T-cell (primary cell): Measurements from ENCODE around the gene CYSRT1. TPM values are rescaled to one million over a fixed set of nuclear protein-coding genes. Genes with fewer than 3 reads are reported as not detected.

ENCODE experiments used
- ATAC-seq, 4 experiments: fragments of 200-7000 bp in 3 of 4; fragments of 150-1000 bp in 1 of 4; cut with Tn5 transposase; replicated peaks in 1 of 4; 1 replicate in 3 of 4; 2 replicates in 1 of 4; pipeline ENCODE4 v1.10.0; 2021; ENCODE audit warnings: moderate library complexity in 3 of 4, mild to moderate bottlenecking in 2 of 4, moderate number of reproducible peaks in 1 of 4
- CTCF ChIA-PET, 2 donors: fragments of 300-600 bp; sonication (Branson Sonifier 250); formaldehyde crosslinking; loops; one replicate each; lab custom pipeline; 2022; ENCODE audit warnings: antibody characterized with exemption in 2 of 2; lab: Charles Lee
- POLR2A ChIA-PET, 2 donors: fragments of 300-600 bp; sonication (Branson Sonifier 250); formaldehyde crosslinking; loops; one replicate each; lab custom pipeline; 2022; ENCODE audit warnings: antibody characterized with exemption in 2 of 2; lab: Charles Lee
- DNase-seq, 35 experiments: peaks; one replicate each; pipeline versions ENCODE4 v3.0.0 to v3.0.0-alpha.2; 2013 to 2023
- H3K27ac ChIP-seq: one replicate; pipeline ENCODE4 v1.5.1; 2013; ENCODE audit warnings: low read length
- H3K27me3 ChIP-seq, 2 experiments: replicated peaks in 1 of 2; 1 replicate in 1 of 2; 2 replicates in 1 of 2; pipeline versions ENCODE4 v1.6.1 to v1.7.0; 2013; ENCODE audit warnings: low read length in 1 of 2, mixed read lengths in 1 of 2; ENCODE audit not compliant: control insufficient read depth in 2 of 2, insufficient read depth in 2 of 2; ENCODE audit errors: extremely low read depth in 1 of 2
- H3K36me3 ChIP-seq, 2 donors: 1 replicate in 1 of 2; 2 replicates in 1 of 2; pipeline versions ENCODE4 v1.6.1 to v1.7.0; 2013; ENCODE audit warnings: low read length in 1 of 2; ENCODE audit not compliant: control insufficient read depth in 2 of 2, insufficient read depth in 1 of 2; ENCODE audit errors: extremely low read depth in 1 of 2
- H3K4me1 ChIP-seq, 2 experiments: 1 replicate in 1 of 2; 2 replicates in 1 of 2; pipeline versions ENCODE4 v1.6.1 to v1.7.0; 2013; ENCODE audit warnings: low read length in 2 of 2, mixed read lengths in 1 of 2; ENCODE audit not compliant: insufficient read depth in 2 of 2, control insufficient read depth in 1 of 2; ENCODE audit errors: extremely low read depth in 1 of 2
- H3K4me3 ChIP-seq, 2 donors: 1 replicate in 1 of 2; 2 replicates in 1 of 2; pipeline versions ENCODE4 v1.5.1 to v1.7.0; 2013; ENCODE audit warnings: mild to moderate bottlenecking in 2 of 2, low read length in 1 of 2, moderate library complexity in 1 of 2; ENCODE audit not compliant: control insufficient read depth in 1 of 2; ENCODE audit errors: extremely low read depth in 1 of 2
- H3K9me3 ChIP-seq: 2 replicates; pipeline ENCODE4 v1.7.0; 2013
- H3K27ac Mint-ChIP-seq, 2 donors: one replicate each; pipeline ENCODE4 v1.8.0; 2020 to 2021; ENCODE audit warnings: mild to moderate bottlenecking in 2 of 2, mixed read lengths in 2 of 2
- H3K27me3 Mint-ChIP-seq, 2 donors: one replicate each; pipeline ENCODE4 v1.8.0; 2021 to 2022; ENCODE audit warnings: mixed read lengths in 2 of 2
- H3K36me3 Mint-ChIP-seq: one replicate; pipeline ENCODE4 v1.8.0; 2021; ENCODE audit warnings: mixed read lengths
- H3K4me1 Mint-ChIP-seq, 3 donors: one replicate each; pipeline ENCODE4 v1.8.0; 2020 to 2022; ENCODE audit warnings: mixed read lengths in 3 of 3, mild to moderate bottlenecking in 1 of 3
- H3K4me3 Mint-ChIP-seq, 3 donors: one replicate each; pipeline ENCODE4 v1.8.0; 2020 to 2022; ENCODE audit warnings: mild to moderate bottlenecking in 3 of 3, mixed read lengths in 3 of 3, moderate library complexity in 3 of 3
- H3K9me3 Mint-ChIP-seq, 3 donors: one replicate each; pipeline ENCODE4 v1.8.0; 2020 to 2022; ENCODE audit warnings: mixed read lengths in 3 of 3
- WGBS: methylation state at CpG from one replicate; pipeline ENCODE4 v1.1.5; 2013; ENCODE audit warnings: missing lambda C conversion rate; ENCODE audit not compliant: insufficient coverage; 5-methylcytosine and 5-hydroxymethylcytosine counted together
- total RNA-seq, 35 experiments: library from RNA in 6 of 35; stranded (reverse) in 6 of 35; fragments of 120-200 nt in 1 of 35; gene quantifications; one replicate each; pipeline versions ENCODE4 v1.2.1 to v1.2.4 and lab custom pipeline; 2013 to 2026

The CYSRT1 gene, protein sequence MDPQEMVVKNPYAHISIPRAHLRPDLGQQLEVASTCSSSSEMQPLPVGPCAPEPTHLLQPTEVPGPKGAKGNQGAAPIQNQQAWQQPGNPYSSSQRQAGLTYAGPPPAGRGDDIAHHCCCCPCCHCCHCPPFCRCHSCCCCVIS
- under 1 TPM in 4 of 5 donors, not detected in 1; 0.32 to 0.58 (median 0.45) TPM for total RNA-seq
- 0.26 TPM for total RNA-seq (2013)
- 0 to 0.37 (median 0.14) reads per million in 29 experiments for total RNA-seq (lab: John Stamatoyannopoulos, UW)

DNA sequence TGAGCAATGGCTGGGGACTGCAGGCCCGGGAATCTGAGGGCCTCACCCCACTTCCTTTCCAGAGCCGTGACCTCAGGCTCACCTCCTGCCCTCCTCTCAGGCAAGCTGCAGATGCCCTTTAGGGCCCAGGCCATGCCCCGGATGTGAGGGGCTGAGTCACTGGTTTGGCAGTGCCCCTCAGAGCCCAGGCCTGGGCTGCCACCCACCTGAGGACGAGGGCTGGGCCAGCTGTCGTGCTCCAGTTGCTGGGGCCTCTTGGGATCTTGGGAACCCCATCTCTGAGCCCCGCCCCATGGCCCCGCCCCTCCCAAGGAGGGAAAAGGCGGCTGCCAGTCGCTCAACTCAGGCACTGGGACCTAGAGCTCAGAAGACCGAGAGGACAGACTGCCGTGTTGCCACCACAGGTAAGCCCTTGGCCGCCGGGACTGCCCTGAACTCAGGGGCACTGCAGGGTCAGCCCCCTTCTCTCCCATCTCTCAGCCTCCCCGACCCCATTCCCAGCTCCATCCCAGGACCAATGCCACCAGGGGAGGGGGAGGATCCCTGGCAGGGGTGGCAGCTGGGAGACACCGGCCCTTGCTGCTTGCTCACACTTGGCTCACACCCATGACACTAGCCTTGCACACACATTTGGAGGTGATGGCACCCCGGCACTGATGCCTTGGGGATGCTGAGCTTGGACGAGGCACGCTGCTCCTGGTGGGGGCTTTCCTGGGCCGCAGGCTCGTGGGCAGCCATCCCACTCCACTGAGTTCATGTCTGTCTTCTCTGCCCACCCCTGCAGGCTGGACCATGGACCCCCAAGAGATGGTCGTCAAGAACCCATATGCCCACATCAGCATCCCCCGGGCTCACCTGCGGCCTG lies at the start of gene CYSRT1:
CYSRT1 (plus strand) TSS at position 345 of the 865 bp plus-strand sequence; CDS start at position 793, 448 bp downstream.
- CTCF ChIA-PET: interaction anchor here in 1 of 2 donors (1.1 kb wide), 1 partner anchor 129 kb away, joined by 4 read pairs; no protein-coding TSS in a partner anchor

DNA sequence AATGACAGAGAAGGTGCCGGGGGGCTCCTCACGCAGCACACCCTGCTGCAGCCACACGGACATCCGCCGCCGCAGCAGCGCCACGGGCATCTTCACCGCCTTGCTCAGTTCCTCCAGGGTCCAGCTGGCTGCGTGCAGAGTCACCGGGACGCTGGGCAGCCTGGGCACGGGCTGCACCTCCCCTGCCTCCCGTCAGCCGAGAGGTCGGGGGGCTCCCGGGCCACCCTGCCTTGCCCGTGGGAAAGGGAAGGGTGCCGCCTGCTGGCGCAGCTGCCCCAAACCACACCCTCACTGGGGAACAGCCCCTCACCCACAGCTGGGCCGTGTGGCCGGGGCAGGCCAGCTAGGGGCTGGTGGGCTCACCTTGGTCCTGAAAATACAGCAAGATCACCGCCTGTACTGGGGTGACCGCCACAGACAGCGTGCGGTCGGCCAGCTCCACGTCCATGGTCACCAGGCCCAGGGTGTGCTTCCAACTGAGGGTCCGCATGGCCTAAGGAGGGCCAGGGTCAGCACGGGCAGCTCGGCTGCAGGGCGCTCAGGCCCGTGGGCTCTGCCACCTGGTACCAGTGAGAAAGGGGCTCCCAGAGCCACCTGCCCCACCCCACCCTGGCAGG lies 49.5 kb upstream of the CYSRT1 start:
- Histone ChIP-seq H3K4me1 (peaks cover 0 to 18% of the 10 kb centered on the region in 2 experiments), H3K36me3 (peaks cover 16 to 23% of the 10 kb centered on the region in 2 donors), H3K9me3 (no peaks in the 10 kb centered on the region), H3K27ac (no peak overlapping the region), H3K4me3 (no peak overlapping the region), H3K27me3 (peaks cover 0 to 40% of the 10 kb centered on the region in 2 experiments)
- peak overlapping the region in 1 of 3 donors; percentile 40 for H3K4me3 Mint-ChIP-seq
- H3K36me3 Mint-ChIP-seq: no peaks in the 10 kb centered on the region
- H3K27me3 Mint-ChIP-seq: peaks cover 1 to 8% of the 10 kb centered on the region in 2 donors
- H3K9me3 Mint-ChIP-seq: no peaks in the 10 kb centered on the region
- no peak overlapping the region for H3K27ac Mint-ChIP-seq
- ChIA-PET POLR2A (interaction anchor here in 1 of 2 donors (0.5 kb wide), 1 partner anchor 56 kb away, joined by 3 read pairs; no protein-coding TSS in a partner anchor), CTCF (no interaction called here)
- DNase-seq: no peak
- H3K4me1 Mint-ChIP-seq: peaks cover 0 to 2% (median 0%) of the 10 kb centered on the region in 3 donors
- whole genome bisulfite sequencing: 59% methylated on average over 21 of the region's 33 CpGs
- ATAC-seq: peak in 2 of 4 experiments; percentile 18 to 24

More for the DNA sequence above, at the start of gene CYSRT1:
- 71% methylated on average over 14 of the region's 23 CpGs for WGBS
- POLR2A ChIA-PET: interaction anchor here in 1 of 2 donors (1.2 kb wide), 1 partner anchor 16 kb away, joined by 4 read pairs; the partner anchor contains the start of gene TUBB4B
- Histone ChIP-seq H3K27me3 (peaks cover 0 to 42% of the 10 kb centered on the region in 2 experiments), H3K4me3 (peak within 1 kb of the TSS; percentile 71 to 79), H3K27ac (peak within 1 kb of the TSS; percentile 83), H3K36me3 (no peaks in the 10 kb centered on the region), H3K4me1 (peaks cover 2 to 37% of the 10 kb centered on the region in 2 experiments), H3K9me3 (no peaks in the 10 kb centered on the region)
- Mint-ChIP-seq H3K4me1 (peaks cover 6 to 8% (median 7%) of the 10 kb centered on the region in 3 donors), H3K4me3 (peak within 1 kb of the TSS; percentile 71 to 80 (median 79)), H3K27ac (peak within 1 kb of the TSS; percentile 67 to 80), H3K36me3 (no peaks in the 10 kb centered on the region), H3K27me3 (peaks cover 4 to 6% of the 10 kb centered on the region in 2 donors), H3K9me3 (no peaks in the 10 kb centered on the region)
- no peak for ATAC-seq
- no peak for DNase-seq

DNA sequence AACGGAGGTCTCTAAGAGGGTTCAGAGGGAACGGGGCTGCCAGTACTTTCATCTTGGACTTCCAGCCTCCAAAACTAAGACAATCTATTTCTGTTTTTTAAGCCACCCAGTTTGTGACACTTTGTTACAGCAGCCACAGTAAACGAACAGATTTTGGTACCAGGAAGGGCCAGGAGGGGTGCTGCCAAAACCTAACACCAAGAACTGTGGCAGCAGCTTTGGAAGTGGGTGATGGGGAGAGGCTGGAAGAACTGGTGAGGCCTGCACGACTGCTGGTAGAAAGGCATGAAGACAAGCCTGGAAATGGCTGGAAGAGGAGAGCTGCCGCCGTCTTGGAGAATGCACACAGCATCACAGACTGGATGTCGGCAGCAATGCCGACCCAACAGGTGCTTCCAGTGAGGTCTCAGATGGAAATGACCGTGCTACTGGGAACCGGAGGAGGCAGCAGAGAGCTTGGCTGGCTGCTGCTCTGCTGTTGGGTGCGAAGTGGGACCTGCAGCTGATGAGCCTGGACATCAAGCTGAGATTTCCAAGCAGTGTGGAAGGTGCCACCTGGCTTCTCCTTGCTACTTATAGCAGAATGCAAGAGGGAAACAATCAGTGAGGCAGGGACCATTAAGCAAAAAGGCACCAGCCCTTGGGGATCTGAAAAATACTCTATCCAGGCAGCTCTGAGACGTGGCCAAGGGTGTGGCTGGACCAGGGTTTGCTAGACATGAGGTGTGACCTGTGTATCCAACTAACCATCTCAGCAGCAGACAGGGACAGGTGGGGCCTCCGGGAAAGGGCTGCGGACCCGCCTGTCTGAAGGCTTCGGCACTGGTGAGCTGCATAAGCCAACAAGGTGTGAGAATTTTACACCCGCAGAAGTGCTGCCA lies 48.4 kb upstream of the CYSRT1 start:
- Histone ChIP-seq H3K4me1 (peaks cover 0 to 18% of the 10 kb centered on the region in 2 experiments), H3K27me3 (peaks cover 0 to 29% of the 10 kb centered on the region in 2 experiments), H3K9me3 (no peaks in the 10 kb centered on the region), H3K4me3 (no peak overlapping the region), H3K27ac (no peak overlapping the region), H3K36me3 (peaks cover 21 to 34% of the 10 kb centered on the region in 2 donors)
- ATAC-seq: peak; percentile 34 to 54 (median 48)
- Mint-ChIP-seq H3K4me1 (peaks cover 0 to 2% (median 0%) of the 10 kb centered on the region in 3 donors), H3K9me3 (no peaks in the 10 kb centered on the region), H3K27ac (no peak overlapping the region), H3K36me3 (peaks cover under 1% of the 10 kb centered on the region), H3K4me3 (no peak overlapping the region), H3K27me3 (peaks cover 0 to 2% of the 10 kb centered on the region in 2 donors)
- ChIA-PET CTCF (no interaction called here), POLR2A (interaction anchor here in 1 of 2 donors (0.5 kb wide), 1 partner anchor 57 kb away, joined by 3 read pairs; no protein-coding TSS in a partner anchor)
- DNase-seq: peak in 7 of 35 experiments; percentile 8 to 51 (median 19)
- 70% methylated on average over 13 of the region's 17 CpGs for WGBS

DNA sequence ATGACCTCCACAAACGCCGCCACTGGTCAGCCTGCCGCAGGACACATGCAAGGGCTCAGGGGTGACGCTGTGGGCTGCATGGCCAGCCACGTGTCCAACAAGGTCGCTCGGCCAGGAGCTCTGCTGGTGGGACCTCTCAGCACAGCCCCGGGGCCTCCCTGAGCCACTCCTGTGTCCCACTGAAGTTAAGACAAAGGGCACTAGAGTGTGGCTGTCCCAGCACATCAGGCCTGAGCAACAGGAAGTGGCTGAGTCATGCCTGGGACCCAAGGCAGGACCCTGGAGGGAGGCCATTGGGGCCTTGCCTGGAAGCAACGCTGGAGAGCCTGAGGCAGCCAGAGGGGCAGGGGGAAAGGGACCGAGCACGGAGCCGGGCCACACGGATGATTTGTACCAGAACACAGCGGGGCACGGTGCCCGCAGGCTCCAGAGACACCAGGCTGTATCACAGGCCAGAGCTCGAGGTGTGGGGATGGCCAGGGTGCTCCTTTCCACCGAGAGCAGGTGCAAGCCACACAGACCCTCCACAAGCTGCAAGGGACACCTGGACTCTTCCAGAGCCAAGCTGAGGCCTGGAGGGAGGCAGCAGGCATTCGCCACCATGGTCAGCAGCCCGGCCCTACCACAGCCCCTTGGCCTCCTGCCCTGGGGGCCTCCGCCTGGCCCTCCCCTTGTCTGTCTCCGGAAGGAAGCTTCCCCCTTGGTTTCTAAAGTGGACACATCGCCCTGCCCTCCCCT lies 46.6 kb upstream of the CYSRT1 start:
- Mint-ChIP-seq H3K9me3 (no peaks in the 10 kb centered on the region), H3K36me3 (peaks cover 7% of the 10 kb centered on the region), H3K4me1 (no peaks in the 10 kb centered on the region), H3K27me3 (no peaks in the 10 kb centered on the region), H3K4me3 (no peak overlapping the region), H3K27ac (no peak overlapping the region)
- POLR2A ChIA-PET: interaction anchor here in 1 of 2 donors (0.8 kb wide), 1 partner anchor 11 kb away, joined by 5 read pairs; no protein-coding TSS in a partner anchor
- H3K27me3 ChIP-seq: peaks cover 0 to 11% of the 10 kb centered on the region in 2 experiments
- whole genome bisulfite sequencing: 95% methylated on average over 21 of the region's 23 CpGs
- no peak overlapping the region for H3K4me3 ChIP-seq
- peaks cover 24 to 48% of the 10 kb centered on the region in 2 donors for H3K36me3 ChIP-seq
- H3K27ac ChIP-seq: no peak overlapping the region
- ATAC-seq (no peak), DNase-seq (no peak)
- CTCF ChIA-PET: interaction anchor here in 1 of 2 donors (0.6 kb wide), 1 partner anchor 45 kb away, joined by 5 read pairs; no protein-coding TSS in a partner anchor
- H3K9me3 ChIP-seq: no peaks in the 10 kb centered on the region
- peaks cover 0 to 18% of the 10 kb centered on the region in 2 experiments for H3K4me1 ChIP-seq

DNA sequence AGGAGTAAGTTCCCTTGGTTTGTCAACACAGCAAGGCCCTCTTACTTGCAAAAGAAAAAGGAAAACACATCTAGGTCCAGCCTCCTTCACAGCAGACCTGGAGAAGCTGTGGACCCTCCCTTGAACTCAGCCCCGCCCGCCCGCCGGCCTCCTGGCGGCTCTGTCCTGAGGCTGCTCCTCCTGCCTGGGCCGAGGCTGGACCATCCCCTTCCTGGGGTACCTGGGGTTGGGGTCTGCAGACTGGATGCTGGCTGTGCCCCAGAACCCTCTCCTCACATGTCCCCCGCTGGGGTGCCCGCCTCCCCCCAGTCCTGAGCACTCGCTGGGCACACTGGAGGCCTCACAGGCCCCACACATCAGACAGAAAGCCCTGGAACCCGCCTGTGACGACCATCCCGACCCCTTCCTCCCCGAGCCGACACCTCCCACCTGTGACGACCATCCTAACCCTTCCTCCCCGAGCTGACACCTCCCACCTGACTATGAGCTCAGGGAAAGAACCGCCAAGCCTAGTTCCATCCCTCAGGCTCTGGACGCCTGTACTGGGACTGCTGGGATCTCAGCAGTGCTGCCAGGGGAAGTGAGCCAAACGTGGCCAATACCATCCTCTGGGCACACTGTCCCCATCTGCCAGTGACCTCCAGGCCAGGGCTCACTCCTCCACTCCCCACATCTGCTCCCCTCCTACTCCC lies 45.9 kb upstream of the CYSRT1 start:
- H3K27me3 Mint-ChIP-seq: no peaks in the 10 kb centered on the region
- H3K36me3 Mint-ChIP-seq: peaks cover 13% of the 10 kb centered on the region
- Histone ChIP-seq H3K27ac (no peak overlapping the region), H3K36me3 (peaks cover 26 to 54% of the 10 kb centered on the region in 2 donors), H3K9me3 (no peaks in the 10 kb centered on the region), H3K4me3 (no peak overlapping the region), H3K4me1 (peaks cover 0 to 14% of the 10 kb centered on the region in 2 experiments), H3K27me3 (peaks cover 0 to 3% of the 10 kb centered on the region in 2 experiments)
- WGBS: 94% methylated on average over 15 of the region's 19 CpGs
- H3K4me1 Mint-ChIP-seq: peaks cover under 1 to 3% (median under 1%) of the 10 kb centered on the region in 3 donors
- ChIA-PET CTCF (interaction anchor here in 1 of 2 donors (0.6 kb wide), 1 partner anchor 44 kb away, joined by 5 read pairs; no protein-coding TSS in a partner anchor), POLR2A (no interaction called here)
- H3K27ac Mint-ChIP-seq: no peak overlapping the region
- no peak for DNase-seq
- H3K4me3 Mint-ChIP-seq: no peak overlapping the region
- H3K9me3 Mint-ChIP-seq: no peaks in the 10 kb centered on the region
- ATAC-seq: no peak
